Right cardiac atrium (tissue), 5 donors: ENCODE measurements around the gene TMEM125. TPM values are rescaled to one million over a fixed set of nuclear protein-coding genes. Genes with fewer than 3 reads are reported as not detected.

ENCODE experiments used
- ATAC-seq, 2 donors: fragments of 200-7000 bp; cut with Tn5 transposase; one replicate each; pipeline versions ENCODE4 v1.8.0 to v1.9.1; 2020; ENCODE audit warnings: moderate library complexity in 2 of 2, mild to moderate bottlenecking in 1 of 2
- DNase-seq, 3 donors: peaks; one replicate each; pipeline ENCODE4 v3.0.0-alpha.2; 2020
- H3K27ac ChIP-seq: one replicate; pipeline ENCODE4 v1.5.1; 2013; ENCODE audit warnings: mild to moderate bottlenecking, low read length, control low read depth, moderate library complexity
- H3K27me3 ChIP-seq: one replicate; pipeline ENCODE4 v1.6.1; 2013; ENCODE audit not compliant: control insufficient read depth, insufficient read depth
- H3K4me1 ChIP-seq: one replicate; pipeline ENCODE4 v1.6.1; 2013; ENCODE audit warnings: low read length; ENCODE audit not compliant: control insufficient read depth, insufficient read depth
- H3K4me3 ChIP-seq: one replicate; pipeline ENCODE4 v1.5.1; 2013; ENCODE audit warnings: low read length, control low read depth
- H3K9me3 ChIP-seq: one replicate; pipeline ENCODE4 v1.6.1; 2013; ENCODE audit warnings: low read length; ENCODE audit not compliant: control insufficient read depth
- WGBS: extraction: QIAGEN DNeasy Blood & Tissue Kit; methylation state at CpG from one replicate; pipeline ENCODE4 v1.1.7; 2013; 5-methylcytosine and 5-hydroxymethylcytosine counted together
- intact Hi-C, 4 donors: fragments of 100-400 bp; cut with DNase I; formaldehyde crosslinking; loops; one replicate each; pipeline versions ENCODE4 v1.11.0 to v1.14.0; 2022 to 2023
- polyA plus RNA-seq: library from polyadenylated mRNA; stranded (reverse); fragments of 200-250 nt; gene quantifications from one replicate; pipeline ENCODE4 v1.2.3, GENCODE V29; 2013
- total RNA-seq, 4 donors: library from RNA; stranded (reverse); fragmentation: NEBNext Ultra II Directional; extraction: Animal tissue kit (Norgen Biotek cat#: 25700); gene quantifications; one replicate each; pipeline ENCODE4 v1.2.1, GENCODE V29; 2021
- donor health status: healthy with polysubstance abuse.
- donor health status: DM: no; HTN: yes; CAD: no.
- donor health status: DM: no; HTN: no; CAD: no.
- donor health status: DM: no; HTN: yes; CAD: no; lungs with severe emphysema.
- donor health status: DM: yes; HTN: yes; CAD: no.

The TMEM125 gene
- total and polyA plus RNA-seq, 5 donors, result 0.68 to 1.6 (median 1.3) TPM

DNA sequence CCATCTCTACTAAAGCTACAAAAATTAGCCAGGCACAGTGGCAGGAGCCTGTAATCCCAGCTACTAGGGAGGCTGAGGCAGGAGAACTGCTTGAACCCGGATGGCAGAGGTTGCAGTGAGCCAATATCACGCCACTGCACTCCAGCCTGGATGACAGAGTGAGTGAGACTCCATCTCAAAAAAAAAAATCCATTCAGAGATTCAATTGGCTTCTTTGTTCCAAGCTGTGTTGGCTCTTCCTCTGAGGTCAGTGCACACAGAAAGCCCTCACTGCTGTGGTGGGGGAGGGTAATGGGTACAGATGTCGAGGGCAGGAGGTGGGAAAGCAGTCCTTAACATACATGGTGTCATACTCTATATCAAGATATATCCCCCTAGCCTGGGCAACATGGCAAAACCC, 45.7 kb downstream of the TMEM125 start:
- H3K27ac ChIP-seq, result no peak overlapping the region
- no peaks in the 10 kb centered on the region for H3K9me3 ChIP-seq
- no peak overlapping the region for H3K4me3 ChIP-seq
- WGBS, result 88% methylated on average over 3 of the region's 3 CpGs
- intact Hi-C loops, result no loop called here
- ATAC-seq (no peak), DNase-seq (no peak)
- H3K27me3 ChIP-seq, result no peaks in the 10 kb centered on the region
- H3K4me1 ChIP-seq, result peaks cover 3% of the 10 kb centered on the region

GRCh38 chr1:43315963-43316737, 46.4 kb downstream of the TMEM125 start:
- 91% methylated on average over 10 of the region's 10 CpGs for WGBS
- ATAC-seq, result no peak
- no peak for DNase-seq
- intact Hi-C loops, result no loop called here
- no peaks in the 10 kb centered on the region for H3K9me3 ChIP-seq
- H3K27me3 ChIP-seq, result no peaks in the 10 kb centered on the region
- H3K4me3 ChIP-seq, result no peak overlapping the region
- H3K4me1 ChIP-seq, result peaks cover 3% of the 10 kb centered on the region
- no peak overlapping the region for H3K27ac ChIP-seq

- H3K4me3 ChIP-seq, result no peak overlapping the region
- 90% methylated on average over 16 of the region's 16 CpGs for WGBS
Measured at GRCh38 chr1:43316738-43317520, 47.1 kb downstream of the TMEM125 start.

GRCh38 chr1:43317817-43318471, 48.2 kb downstream of the TMEM125 start:
- Histone ChIP-seq H3K4me1 (peaks cover 3% of the 10 kb centered on the region), H3K27ac (no peak overlapping the region), H3K9me3 (no peaks in the 10 kb centered on the region), H3K4me3 (no peak overlapping the region), H3K27me3 (no peaks in the 10 kb centered on the region)
- DNase-seq (no peak), ATAC-seq (peak; percentile 3 to 14)
- intact Hi-C loops, result no loop called here
- 84% methylated on average over 15 of the region's 15 CpGs for WGBS

More at GRCh38 chr1:43316738-43317520, 47.1 kb downstream of the TMEM125 start:
- no peak overlapping the region for H3K27ac ChIP-seq
- H3K4me1 ChIP-seq, result peaks cover 3% of the 10 kb centered on the region
- DNase-seq (no peak), ATAC-seq (no peak)
- intact Hi-C loops, result no loop called here
- no peaks in the 10 kb centered on the region for H3K9me3 ChIP-seq
- no peaks in the 10 kb centered on the region for H3K27me3 ChIP-seq

DNA sequence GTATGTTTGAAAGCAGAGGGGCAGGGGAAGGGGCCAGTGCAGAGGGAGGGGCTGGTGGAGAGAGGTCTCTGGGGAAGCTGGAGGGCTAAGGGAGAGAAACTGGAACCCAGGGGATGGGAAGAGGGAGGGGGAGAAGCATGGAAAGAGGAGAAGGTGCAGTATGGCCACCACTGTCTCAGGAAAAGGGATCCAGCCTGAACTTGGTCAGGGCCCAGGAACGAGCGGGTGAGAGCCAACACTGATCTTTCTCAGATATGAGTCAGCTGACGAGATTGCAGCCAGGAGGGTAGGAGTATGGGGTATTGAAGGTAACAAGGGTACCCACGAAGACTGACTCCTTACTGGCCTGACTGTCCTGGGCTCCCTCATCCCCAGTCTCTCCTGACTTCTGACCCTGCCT, 49.0 kb downstream of the TMEM125 start:
- H3K9me3 ChIP-seq, result no peaks in the 10 kb centered on the region
- peaks cover 3% of the 10 kb centered on the region for H3K4me1 ChIP-seq
- intact Hi-C loops, result no loop called here
- H3K27me3 ChIP-seq, result no peaks in the 10 kb centered on the region
- no peak overlapping the region for H3K4me3 ChIP-seq
- ATAC-seq (no peak), DNase-seq (no peak)
- no peak overlapping the region for H3K27ac ChIP-seq
- 71% methylated on average over 4 of the region's 4 CpGs for WGBS

- intact Hi-C loops, result no loop called here
- no peak overlapping the region for H3K4me3 ChIP-seq
- no peak for DNase-seq
- H3K27me3 ChIP-seq, result no peaks in the 10 kb centered on the region
- no peak overlapping the region for H3K27ac ChIP-seq
- peaks cover 3% of the 10 kb centered on the region for H3K4me1 ChIP-seq
- ATAC-seq, result no peak
- no peaks in the 10 kb centered on the region for H3K9me3 ChIP-seq
- 96% methylated on average over 5 of the region's 5 CpGs for WGBS
Measured at GRCh38 chr1:43319288-43319687, 49.5 kb downstream of the TMEM125 start.

DNA sequence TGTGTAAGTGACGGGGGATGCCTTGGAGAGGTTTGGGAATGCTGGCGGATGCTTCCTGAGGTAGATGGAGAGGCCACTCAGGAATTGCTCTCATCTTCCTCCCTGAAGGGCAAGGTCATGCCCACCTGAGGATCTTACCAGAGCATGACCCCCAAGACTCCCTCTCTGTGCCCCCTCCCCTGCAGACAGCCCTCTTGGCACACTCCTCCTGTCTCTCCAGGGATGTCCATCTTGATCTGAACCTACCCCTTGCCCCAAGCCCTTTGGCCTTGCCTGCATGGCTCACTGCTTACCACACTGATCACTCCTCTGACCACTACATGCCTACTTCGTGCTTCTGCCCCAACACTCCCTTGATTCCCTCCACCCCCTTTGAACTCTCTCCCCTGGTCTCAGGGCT, 50.0 kb downstream of the TMEM125 start:
- WGBS, result 67% methylated on average over 3 of the region's 3 CpGs
- DNase-seq, result no peak
- Histone ChIP-seq H3K4me1 (peaks cover 3% of the 10 kb centered on the region), H3K27me3 (no peaks in the 10 kb centered on the region), H3K9me3 (no peaks in the 10 kb centered on the region), H3K4me3 (no peak overlapping the region), H3K27ac (no peak overlapping the region)
- intact Hi-C loops, result no loop called here
- ATAC-seq, result no peak

- H3K27ac ChIP-seq, result no peak overlapping the region
- no peaks in the 10 kb centered on the region for H3K27me3 ChIP-seq
- DNase-seq, result no peak
- H3K4me1 ChIP-seq, result peaks cover 3% of the 10 kb centered on the region
- no peak overlapping the region for H3K4me3 ChIP-seq
- no peaks in the 10 kb centered on the region for H3K9me3 ChIP-seq
- ATAC-seq, result no peak
- intact Hi-C loops, result no loop called here
- WGBS, result 93% methylated on average over 16 of the region's 16 CpGs
Measured at GRCh38 chr1:43321331-43321891, 51.6 kb downstream of the TMEM125 start.

DNA sequence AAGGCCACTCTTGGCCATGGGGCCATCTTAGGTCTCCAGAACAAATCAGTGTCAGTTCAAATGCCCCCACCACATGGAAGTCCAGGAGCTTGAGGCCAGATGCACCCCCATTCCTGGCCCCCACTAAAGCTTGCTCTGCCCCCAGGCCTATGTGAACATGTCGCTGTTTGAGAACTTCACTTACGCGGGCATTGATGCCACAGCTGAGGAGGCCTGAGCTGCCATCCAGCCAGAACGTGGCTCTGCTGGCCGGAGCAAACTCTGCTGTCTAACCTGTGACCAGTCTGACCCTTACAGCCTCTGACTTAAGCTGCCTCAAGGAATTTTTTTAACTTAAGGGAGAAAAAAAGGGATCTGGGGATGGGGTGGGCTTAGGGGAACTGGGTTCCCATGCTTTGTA, 52.7 kb downstream of the TMEM125 start:
- H3K27me3 ChIP-seq, result no peaks in the 10 kb centered on the region
- H3K4me3 ChIP-seq, result no peak overlapping the region
- H3K4me1 ChIP-seq, result peaks cover 3% of the 10 kb centered on the region
- intact Hi-C loops, result no loop called here
- 94% methylated on average over 5 of the region's 5 CpGs for WGBS
- DNase-seq (no peak), ATAC-seq (no peak)
- no peaks in the 10 kb centered on the region for H3K9me3 ChIP-seq
- H3K27ac ChIP-seq, result no peak overlapping the region
